Measurements from ENCODE around the gene PCNX4.

The PCNX4 gene

GRCh38 chr14:60106339-60106738 lies 14.6 kb downstream of the PCNX4 start:
- DNase-seq, result no peak

GRCh38 chr14:60107477-60107876 lies 15.8 kb downstream of the PCNX4 start:
- no peak for DNase-seq

- no peak for DNase-seq
Observed at GRCh38 chr14:60111732-60112131, 20.0 kb downstream of the PCNX4 start.

GRCh38 chr14:60114881-60115280 lies 23.2 kb downstream of the PCNX4 start:
- DNase-seq, result no peak

- DNase-seq, result no peak
Observed at GRCh38 chr14:60116181-60116580, 24.5 kb downstream of the PCNX4 start.

- no peak for DNase-seq
Observed at GRCh38 chr14:60125918-60126317, 34.2 kb downstream of the PCNX4 start.

GRCh38 chr14:60133487-60133886 lies 41.8 kb downstream of the PCNX4 start:
- DNase-seq, result no peak

GRCh38 chr14:60134702-60135101 lies 43.0 kb downstream of the PCNX4 start:
- no peak for DNase-seq

- no peak for DNase-seq
Observed at GRCh38 chr14:60151715-60152114, 60.0 kb downstream of the PCNX4 start.

GRCh38 chr14:60153991-60154390 lies 62.3 kb downstream of the PCNX4 start:
- no peak for DNase-seq

GRCh38 chr14:60154671-60155070 lies 62.9 kb downstream of the PCNX4 start:
- no peak for DNase-seq

GRCh38 chr14:60160422-60160821 lies 68.7 kb downstream of the PCNX4 start:
- DNase-seq, result no peak

GRCh38 chr14:60161196-60162107 lies 69.7 kb downstream of the PCNX4 start:
- no peak for DNase-seq

- no peak for DNase-seq
Observed at GRCh38 chr14:60163693-60164092, 72.0 kb downstream of the PCNX4 start.

- DNase-seq, result no peak
Observed at GRCh38 chr14:60164404-60164711, 72.6 kb downstream of the PCNX4 start.

GRCh38 chr14:60164712-60165546 lies 73.2 kb downstream of the PCNX4 start, which contains the start of gene DHRS7:
DHRS7 (minus strand) TSS chr14:60165398; CDS start chr14:60165309, 89 bp downstream.
- peak; percentile 94 for DNase-seq

- DNase-seq, result no peak
Observed at GRCh38 chr14:60165547-60165876, 73.8 kb downstream of the PCNX4 start.

- DNase-seq, result no peak
Observed at GRCh38 chr14:60166142-60166541, 74.4 kb downstream of the PCNX4 start.

GRCh38 chr14:60169722-60170121 lies 78.0 kb downstream of the PCNX4 start:
- no peak for DNase-seq

GRCh38 chr14:60170948-60171347 lies 79.2 kb downstream of the PCNX4 start:
- DNase-seq, result no peak

- no peak for DNase-seq
Observed at GRCh38 chr14:60171690-60172089, 80.0 kb downstream of the PCNX4 start.

- no peak for DNase-seq
Observed at GRCh38 chr14:60174352-60175254, 82.9 kb downstream of the PCNX4 start.

All from retina (tissue), 1 donor.